Left ventricle myocardium inferior (tissue), 1 donor: ENCODE measurements around the gene BCAS3. TPM values are rescaled to one million over a fixed set of nuclear protein-coding genes. Genes with fewer than 3 reads are reported as not detected.

Experiments used
- DNase-seq: peaks from one replicate; pipeline ENCODE4 v3.0.0-alpha.2; 2020
- H3K27ac ChIP-seq: fragments of 200-600 bp; replicated peaks from 2 replicates; pipeline ENCODE4 v1.8.0; 2021
- H3K27me3 ChIP-seq: fragments of 200-600 bp; 2 replicates; pipeline ENCODE4 v1.8.0; 2021; ENCODE audit warnings: low read depth
- H3K36me3 ChIP-seq: fragments of 200-600 bp; 2 replicates; pipeline ENCODE4 v1.8.0; 2021
- H3K4me1 ChIP-seq: fragments of 200-600 bp; 2 replicates; pipeline ENCODE4 v1.8.0; 2021
- H3K4me3 ChIP-seq: fragments of 200-600 bp; 2 replicates; pipeline ENCODE4 v1.8.0; 2021; ENCODE audit warnings: mild to moderate bottlenecking, moderate library complexity
- H3K9me3 ChIP-seq: fragments of 200-600 bp; replicated peaks from 2 replicates; pipeline ENCODE4 v1.8.0; 2021
- CTCF ChIP-seq: fragments of 200-600 bp; IDR thresholded peaks from 2 replicates; pipeline ENCODE4 v1.8.0; 2021; ENCODE audit warnings: antibody characterized with exemption, mild to moderate bottlenecking, borderline replicate concordance
- intact Hi-C: fragments of 100-400 bp; cut with micrococcal nuclease; formaldehyde crosslinking; loops from one replicate; pipeline ENCODE4 v1.11.0; 2022
- total RNA-seq: library from RNA; stranded (reverse); fragmentation: NEBNext Ultra II Directional; extraction: Animal tissue kit (Norgen Biotek cat#: 25700); gene quantifications from one replicate; pipeline ENCODE4 v1.2.1, GENCODE V29; 2021
- donor health status: DM: no; HTN: yes; CAD: no; lungs with severe emphysema.

BCAS3 gene
- total RNA-seq, 1 donor from 2014 or later: 16.5 TPM

- H3K9me3 ChIP-seq: no peaks in the 10 kb centered on the region
- H3K27me3 ChIP-seq: peaks cover 15% of the 10 kb centered on the region
- no peak for TF ChIP-seq CTCF
- intact Hi-C loops: no loop called here
- peaks cover 21% of the 10 kb centered on the region for H3K4me1 ChIP-seq
- no peak overlapping the region for H3K4me3 ChIP-seq
- no peaks in the 10 kb centered on the region for H3K36me3 ChIP-seq
- peak overlapping the region; percentile 51 for H3K27ac ChIP-seq
- DNase-seq: no peak
Measured at GRCh38 chr17:61382796-61383688, 705.4 kb downstream of the BCAS3 start.

DNA sequence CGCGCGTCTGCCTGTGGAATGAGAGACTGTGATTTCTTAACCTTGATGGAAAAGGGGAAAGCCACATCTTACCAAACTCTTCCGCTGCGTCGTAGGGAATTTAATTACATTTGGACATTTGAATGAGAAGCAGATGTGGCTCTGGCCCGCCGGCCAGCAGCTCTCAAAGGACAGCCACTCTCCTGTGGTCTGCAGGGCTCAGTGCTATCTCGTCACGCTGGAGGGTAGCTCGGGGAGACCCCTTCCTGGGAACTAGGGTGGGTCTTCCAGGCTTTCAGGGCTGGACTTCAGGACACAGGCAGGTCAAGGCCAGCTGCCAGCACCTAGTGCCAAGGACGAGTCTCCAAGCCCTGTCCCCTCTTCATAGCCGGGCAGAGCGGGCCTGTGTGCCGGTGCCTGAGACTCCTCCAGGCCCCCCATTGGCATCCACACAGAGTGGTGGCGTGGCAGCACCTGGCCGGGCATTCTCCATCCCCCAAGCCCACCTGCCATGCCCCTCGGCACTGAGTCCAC, 706.1 kb downstream of the BCAS3 start:
- DNase-seq: no peak
- Histone ChIP-seq H3K4me3 (no peak overlapping the region), H3K4me1 (peaks cover 21% of the 10 kb centered on the region), H3K27me3 (peaks cover 19% of the 10 kb centered on the region), H3K36me3 (no peaks in the 10 kb centered on the region), H3K27ac (peak overlapping the region; percentile 51), H3K9me3 (no peaks in the 10 kb centered on the region)
- TF ChIP-seq CTCF: no peak
- intact Hi-C loops: no loop called here

- intact Hi-C loops: no loop called here
- no peak overlapping the region for H3K27ac ChIP-seq
Measured at GRCh38 chr17:61384354-61384691, 706.7 kb downstream of the BCAS3 start.

DNA sequence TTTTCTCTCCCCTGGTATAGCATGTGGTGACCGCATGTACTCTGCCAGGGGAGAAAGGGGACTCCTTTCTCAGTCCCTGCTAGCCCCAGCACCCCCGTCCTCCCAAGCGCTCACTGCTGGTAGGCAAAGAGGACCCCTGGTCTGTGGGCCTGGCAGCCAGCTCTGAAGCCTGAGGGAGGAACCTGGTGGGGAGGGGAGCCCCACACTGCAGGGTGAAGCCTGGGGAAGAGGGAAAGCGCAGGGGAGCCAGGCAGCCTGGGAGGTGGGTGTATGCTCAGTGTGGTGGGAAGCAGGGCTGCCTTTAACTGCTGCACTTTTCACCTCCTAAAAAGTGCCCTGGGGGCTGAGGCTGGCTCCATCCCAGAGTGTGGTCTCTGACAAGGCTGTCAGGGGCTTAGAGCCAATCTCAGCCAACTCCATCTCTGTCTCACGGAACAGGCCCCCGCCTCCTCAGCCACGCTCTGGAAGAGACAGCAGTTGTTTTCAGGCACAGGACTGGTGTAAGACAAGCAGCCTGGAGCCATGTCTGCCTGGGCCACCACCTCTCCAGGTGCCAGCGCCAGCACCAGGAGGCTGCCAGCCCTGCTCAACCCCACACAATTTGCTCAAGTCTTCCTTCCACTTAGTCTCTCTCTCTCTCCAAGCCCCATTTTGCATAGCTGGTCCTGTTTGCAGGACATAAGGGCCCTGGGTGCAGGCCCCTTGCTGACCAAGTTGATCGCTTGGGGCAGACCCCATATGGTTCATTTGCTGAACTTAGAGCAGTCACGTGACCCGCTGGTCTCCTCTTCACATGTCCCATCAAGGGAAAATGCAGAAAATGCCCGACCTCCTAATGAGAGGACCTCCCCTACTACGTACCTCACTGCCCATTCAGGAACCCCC, 707.3 kb downstream of the BCAS3 start:
- no peak overlapping the region for H3K27ac ChIP-seq
- no peaks in the 10 kb centered on the region for H3K36me3 ChIP-seq
- no peak overlapping the region for H3K4me3 ChIP-seq
- TF ChIP-seq CTCF: no peak
- no peak for DNase-seq
- H3K27me3 ChIP-seq: peaks cover 30% of the 10 kb centered on the region
- H3K9me3 ChIP-seq: no peaks in the 10 kb centered on the region
- intact Hi-C loops: no loop called here
- H3K4me1 ChIP-seq: peaks cover 30% of the 10 kb centered on the region

More at GRCh38 chr17:61384354-61384691, 706.7 kb downstream of the BCAS3 start:
- H3K27me3 ChIP-seq: peaks cover 25% of the 10 kb centered on the region
- peaks cover 24% of the 10 kb centered on the region for H3K4me1 ChIP-seq
- TF ChIP-seq CTCF: no peak
- DNase-seq: no peak
- H3K9me3 ChIP-seq: no peaks in the 10 kb centered on the region
- H3K36me3 ChIP-seq: no peaks in the 10 kb centered on the region
- no peak overlapping the region for H3K4me3 ChIP-seq

DNA sequence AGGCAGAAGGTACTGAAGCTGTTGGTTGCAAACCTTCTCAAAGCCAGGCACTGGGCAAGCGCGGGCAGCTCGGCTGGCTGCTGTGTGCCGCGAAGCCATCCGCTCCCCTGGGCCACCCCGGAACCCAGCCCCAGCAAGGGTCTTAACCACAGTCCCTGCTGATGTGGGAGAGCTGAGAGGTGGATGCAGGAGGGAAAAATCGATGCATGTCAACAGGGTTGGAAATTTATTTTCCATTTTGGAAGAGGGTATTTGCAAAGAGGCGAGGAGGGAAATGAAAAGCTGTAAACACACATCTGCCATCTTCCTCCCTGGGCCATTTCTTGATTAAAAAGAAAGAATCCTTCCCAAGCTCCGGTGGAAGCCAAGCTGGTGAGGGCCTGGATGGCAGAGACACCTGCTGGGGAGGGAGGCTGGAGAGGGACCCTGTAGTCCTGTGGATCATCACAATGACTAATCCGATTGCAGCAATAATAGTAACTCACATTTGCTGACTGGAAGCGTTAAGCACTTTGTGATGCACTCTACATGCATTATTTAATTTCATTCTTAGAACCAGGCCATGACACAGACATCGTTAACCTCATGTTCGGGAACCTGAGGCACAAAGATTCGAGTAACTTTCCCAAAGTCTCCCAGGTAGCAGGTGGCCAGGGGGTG, 708.1 kb downstream of the BCAS3 start:
- intact Hi-C loops: no loop called here
- Histone ChIP-seq H3K4me1 (peaks cover 28% of the 10 kb centered on the region), H3K36me3 (no peaks in the 10 kb centered on the region), H3K9me3 (no peaks in the 10 kb centered on the region), H3K27me3 (peaks cover 30% of the 10 kb centered on the region), H3K27ac (no peak overlapping the region), H3K4me3 (no peak overlapping the region)
- no peak for DNase-seq
- TF ChIP-seq CTCF: no peak
